Measurements from ENCODE around the gene MDFIC2. TPM values are rescaled to one million over a fixed set of nuclear protein-coding genes. Genes with fewer than 3 reads are reported as not detected.

MDFIC2 gene
- total RNA-seq, 4 donors from 2014 or later, result not detected

DNA sequence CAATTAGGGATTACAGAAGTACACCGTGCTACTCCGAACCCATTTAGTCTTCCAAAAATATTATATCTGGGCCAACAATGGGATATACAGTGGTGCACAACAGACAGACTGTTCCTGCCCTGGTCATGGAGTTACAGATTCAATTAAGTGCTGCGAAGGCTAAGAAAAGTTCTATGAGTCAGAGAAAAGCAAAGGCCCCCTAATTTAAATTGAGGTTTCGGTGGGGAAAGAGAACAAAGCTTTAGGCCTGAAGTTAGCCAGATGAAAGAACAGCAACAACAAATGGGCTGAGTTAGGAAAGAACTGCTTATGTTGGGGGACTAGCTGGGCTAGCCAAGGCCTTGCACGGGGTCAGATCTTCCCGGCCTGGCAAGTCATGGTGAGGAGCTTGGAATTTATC lies 131.8 kb downstream of the MDFIC2 start:
- TF ChIP-seq, protein P1, sequence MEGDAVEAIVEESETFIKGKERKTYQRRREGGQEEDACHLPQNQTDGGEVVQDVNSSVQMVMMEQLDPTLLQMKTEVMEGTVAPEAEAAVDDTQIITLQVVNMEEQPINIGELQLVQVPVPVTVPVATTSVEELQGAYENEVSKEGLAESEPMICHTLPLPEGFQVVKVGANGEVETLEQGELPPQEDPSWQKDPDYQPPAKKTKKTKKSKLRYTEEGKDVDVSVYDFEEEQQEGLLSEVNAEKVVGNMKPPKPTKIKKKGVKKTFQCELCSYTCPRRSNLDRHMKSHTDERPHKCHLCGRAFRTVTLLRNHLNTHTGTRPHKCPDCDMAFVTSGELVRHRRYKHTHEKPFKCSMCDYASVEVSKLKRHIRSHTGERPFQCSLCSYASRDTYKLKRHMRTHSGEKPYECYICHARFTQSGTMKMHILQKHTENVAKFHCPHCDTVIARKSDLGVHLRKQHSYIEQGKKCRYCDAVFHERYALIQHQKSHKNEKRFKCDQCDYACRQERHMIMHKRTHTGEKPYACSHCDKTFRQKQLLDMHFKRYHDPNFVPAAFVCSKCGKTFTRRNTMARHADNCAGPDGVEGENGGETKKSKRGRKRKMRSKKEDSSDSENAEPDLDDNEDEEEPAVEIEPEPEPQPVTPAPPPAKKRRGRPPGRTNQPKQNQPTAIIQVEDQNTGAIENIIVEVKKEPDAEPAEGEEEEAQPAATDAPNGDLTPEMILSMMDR (IDR thresholded peaks at IDR 0.05; ENCODE audit: low read depth), result no peak

DNA sequence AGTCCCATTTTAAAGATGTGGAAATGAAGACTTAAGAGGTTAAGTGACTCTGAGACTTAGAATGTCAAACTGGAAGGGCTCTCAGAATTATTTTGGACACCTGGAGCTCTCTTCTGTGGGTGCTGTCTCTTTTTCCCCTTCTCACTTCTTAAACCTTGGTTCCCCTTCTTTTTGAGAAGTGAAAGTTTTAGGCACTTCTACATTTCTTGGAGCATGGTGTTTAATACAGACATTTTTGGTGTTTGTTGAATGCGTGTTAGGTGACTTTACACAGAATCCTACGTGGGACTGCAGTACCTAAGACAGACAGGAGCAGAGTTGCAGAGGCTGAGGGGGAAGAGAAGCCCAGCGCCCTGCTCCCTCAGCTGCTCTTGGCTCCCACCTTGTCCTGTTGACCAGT lies 133.3 kb downstream of the MDFIC2 start:
- TF ChIP-seq, protein P1 (IDR thresholded peaks at IDR 0.05; ENCODE audit: low read depth), result no peak

DNA sequence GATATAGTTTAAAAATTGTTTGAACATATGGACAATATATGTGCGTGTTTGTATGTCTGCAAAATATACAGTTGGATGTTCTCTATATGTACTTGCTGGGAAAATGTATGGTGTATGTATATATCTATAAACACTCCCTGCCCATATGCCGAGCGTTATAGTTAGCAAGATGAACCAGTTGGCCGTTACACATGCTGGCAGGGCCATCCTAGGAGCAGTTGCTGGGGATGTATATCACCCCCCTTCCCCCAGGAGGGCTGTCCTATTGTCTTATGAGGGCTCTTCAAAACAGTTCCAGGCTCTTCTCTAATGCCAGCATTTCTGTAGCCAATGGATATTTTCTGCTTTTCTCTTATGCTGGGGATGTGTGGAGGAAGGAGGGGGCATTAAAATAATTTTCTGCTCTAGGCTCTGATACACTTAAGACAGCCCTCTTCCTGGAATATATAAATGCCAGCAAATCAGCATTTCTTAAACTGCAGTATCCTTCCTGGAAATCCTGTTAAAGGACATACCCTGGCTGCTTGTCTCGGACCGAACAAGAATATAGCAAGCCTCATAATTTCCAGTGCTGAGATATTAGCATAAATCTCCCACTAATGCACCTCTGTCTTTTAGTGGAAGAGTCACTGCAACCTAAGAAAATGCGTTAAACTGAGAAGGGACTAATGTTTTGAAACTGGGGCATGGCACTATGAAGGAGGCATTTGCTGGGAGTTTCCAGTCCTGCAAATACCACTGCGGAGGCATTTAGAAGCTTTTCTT lies 134.4 kb downstream of the MDFIC2 start:
- TF ChIP-seq, protein P1 (IDR thresholded peaks at IDR 0.05; ENCODE audit: low read depth), result no peak

DNA sequence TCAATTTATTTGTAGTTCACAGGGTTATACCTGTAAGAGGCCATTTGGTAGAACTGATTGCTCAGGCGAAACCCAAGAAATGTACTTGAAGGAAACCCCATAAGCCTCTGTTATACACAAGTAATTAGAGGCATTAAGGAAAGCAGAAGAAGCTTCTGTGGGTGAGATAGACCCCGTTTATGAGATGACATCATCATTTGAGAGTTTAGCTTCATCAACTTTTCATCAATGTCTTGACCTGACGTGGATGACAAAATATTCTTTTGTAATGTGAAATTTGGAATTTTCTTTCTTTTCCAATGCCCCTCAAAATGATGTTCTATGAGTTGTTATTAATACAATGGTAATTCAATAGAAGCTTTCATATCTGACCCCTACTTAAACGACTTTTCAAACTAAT lies 136.2 kb downstream of the MDFIC2 start:
- TF ChIP-seq, protein P1 (IDR thresholded peaks at IDR 0.05; ENCODE audit: low read depth), result no peak

DNA sequence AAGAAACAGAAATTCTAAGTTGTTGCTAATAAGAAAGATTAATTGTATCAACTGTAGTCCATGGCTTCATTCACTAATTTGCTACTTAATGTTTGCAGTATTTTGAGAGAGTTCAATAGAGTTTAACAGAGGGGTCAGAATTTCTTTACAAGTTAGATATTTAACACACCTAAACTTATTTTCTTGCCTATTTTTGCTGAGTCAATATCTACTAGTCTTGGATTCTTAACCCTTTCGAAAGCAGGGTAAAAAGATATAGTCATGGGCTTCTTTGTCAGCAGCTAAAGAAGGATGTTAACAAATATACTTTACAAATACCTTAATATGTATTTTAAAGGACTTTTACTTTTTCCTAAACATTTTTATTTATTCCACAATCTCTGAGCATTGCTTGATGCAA lies 155.6 kb downstream of the MDFIC2 start:
- TF ChIP-seq, protein P1 (IDR thresholded peaks at IDR 0.05; ENCODE audit: low read depth), result no peak

DNA sequence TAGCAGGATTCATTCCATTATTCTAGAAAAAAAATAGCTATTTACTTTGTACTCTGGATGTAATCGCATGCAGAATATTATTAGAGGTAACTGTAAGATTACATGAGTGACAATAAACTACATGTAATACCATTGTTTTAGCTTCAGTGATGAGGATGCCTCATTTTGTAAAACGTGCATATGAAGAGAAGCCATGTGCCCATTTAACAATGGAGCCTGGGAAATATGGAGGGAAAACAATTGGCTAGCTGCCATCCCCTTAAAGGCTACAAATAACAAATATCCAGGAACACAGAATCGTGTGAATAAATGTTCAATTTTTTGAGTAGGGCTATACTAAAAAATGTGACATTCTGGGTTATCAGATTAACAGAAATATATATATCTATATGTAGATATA lies 161.8 kb downstream of the MDFIC2 start:
- TF ChIP-seq, protein P1 (IDR thresholded peaks at IDR 0.05; ENCODE audit: low read depth), result no peak

DNA sequence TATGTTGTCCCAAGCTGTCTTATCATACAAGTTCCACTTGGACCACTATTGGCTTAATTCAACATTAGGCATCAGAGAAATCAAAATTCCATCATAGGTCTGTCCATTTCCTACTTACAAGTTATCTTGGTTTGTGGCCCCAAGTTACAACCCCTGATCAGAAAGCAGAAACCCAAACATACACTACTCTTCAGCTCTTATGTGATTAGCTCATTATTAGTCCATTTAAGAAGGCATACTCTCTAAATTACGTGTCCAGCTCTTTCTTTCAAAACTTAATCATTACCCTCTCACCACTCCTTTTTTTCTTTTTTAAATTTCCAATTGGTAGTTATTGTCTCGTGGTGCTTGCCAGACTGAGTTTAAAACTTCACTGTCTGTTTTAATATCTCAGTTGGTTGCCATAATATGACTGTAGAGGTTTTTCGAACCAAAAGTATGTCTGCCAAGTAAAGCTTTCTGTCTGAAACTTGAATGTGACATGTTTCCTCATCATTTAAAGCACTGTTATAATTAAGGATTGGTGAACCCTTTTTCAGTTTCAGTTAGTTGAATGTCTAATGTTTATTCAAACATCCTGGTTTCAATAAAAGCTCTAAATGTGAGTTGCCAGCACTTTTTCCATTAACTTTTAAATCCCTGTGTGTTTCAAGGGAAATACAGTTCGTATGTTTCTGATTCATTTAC lies 162.6 kb downstream of the MDFIC2 start:
- TF ChIP-seq, protein P1 (IDR thresholded peaks at IDR 0.05; ENCODE audit: low read depth), result no peak
